Breast epithelium (tissue), 3 donors: ENCODE measurements around the gene ZNF862.

Experiments
- CTCF ChIP-seq, 3 donors: fragments of 450-650 bp; IDR thresholded peaks; one replicate each; pipeline ENCODE4 v1.5.1; 2016 to 2017; ENCODE audit warnings: antibody characterized with exemption in 3 of 3, mild to moderate bottlenecking in 3 of 3, moderate library complexity in 3 of 3
- POLR2A ChIP-seq: fragments of 450-650 bp; IDR thresholded peaks from one replicate; pipeline ENCODE4 v1.6.1; 2016; ENCODE audit warnings: antibody characterized with exemption, mild to moderate bottlenecking, moderate library complexity

- TF ChIP-seq CTCF (IDR thresholded peaks at IDR 0.05) (no peak), POLR2A (no peak)
Observed at GRCh38 chr7:149823191-149823630, 15.0 kb upstream of the ZNF862 start.
